ENCODE data around the gene GSTA4.
"Not testable (repeated sequence)": the region's sequence is repeated elsewhere in the genome, so short reads cannot be mapped to it uniquely, and the experiment has no call there.

GSTA4 gene

GRCh38 chr6:52975580-52975979 is 19.5 kb downstream of the GSTA4 start:
- DNase-seq (ENCODE audit: low read depth, low spot score) = no peak

DNA sequence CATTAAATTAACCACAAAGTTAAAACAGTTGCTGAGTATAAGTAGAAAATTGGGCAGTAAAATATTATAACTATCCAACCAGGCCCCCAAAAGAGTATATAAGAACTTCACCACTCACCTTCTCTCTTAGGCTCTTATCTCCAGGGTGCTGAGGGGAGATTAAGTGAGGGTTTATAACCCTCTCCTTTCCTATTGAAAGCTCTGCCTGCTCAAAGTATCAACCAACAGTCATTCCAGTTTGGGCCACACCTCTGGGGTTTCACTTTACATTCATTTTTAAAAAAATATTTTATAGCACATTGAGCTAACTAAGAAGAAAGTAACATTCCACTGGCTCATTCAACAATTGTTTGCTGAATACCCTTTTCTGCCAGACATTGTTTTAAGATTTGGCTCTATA is 22.1 kb downstream of the GSTA4 start:
- DNase-seq (ENCODE audit: low read depth, low spot score) = no peak

DNA sequence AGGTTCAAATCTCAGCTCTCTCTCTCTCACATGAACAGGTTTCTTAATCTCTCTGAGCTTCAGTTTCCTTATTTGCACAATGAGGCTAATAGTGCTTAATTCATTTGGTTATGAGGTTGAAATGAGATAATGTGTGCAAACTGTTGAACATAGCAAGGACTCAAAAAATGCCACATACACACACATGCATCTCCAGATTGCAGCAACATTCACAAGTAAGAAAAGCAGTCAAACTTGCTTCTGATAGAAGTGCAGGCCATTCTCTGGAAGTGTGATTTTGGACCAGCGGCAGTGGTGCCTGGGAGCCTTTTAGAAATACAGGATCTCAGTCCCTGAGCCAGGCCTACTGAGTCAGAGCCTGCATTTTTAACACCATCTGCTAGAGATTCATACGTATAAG is 25.7 kb downstream of the GSTA4 start:
- no peak for DNase-seq (ENCODE audit: low read depth, low spot score)

GRCh38 chr6:52966101-52966500 is 29.0 kb downstream of the GSTA4 start:
- no peak for DNase-seq (ENCODE audit: low read depth, low spot score)

- DNase-seq (ENCODE audit: low read depth, low spot score) = no peak
Observed at GRCh38 chr6:52965380-52965779, 29.7 kb downstream of the GSTA4 start.

GRCh38 chr6:52964318-52964717 is 30.8 kb downstream of the GSTA4 start:
- DNase-seq (ENCODE audit: low read depth, low spot score) = no peak

DNA sequence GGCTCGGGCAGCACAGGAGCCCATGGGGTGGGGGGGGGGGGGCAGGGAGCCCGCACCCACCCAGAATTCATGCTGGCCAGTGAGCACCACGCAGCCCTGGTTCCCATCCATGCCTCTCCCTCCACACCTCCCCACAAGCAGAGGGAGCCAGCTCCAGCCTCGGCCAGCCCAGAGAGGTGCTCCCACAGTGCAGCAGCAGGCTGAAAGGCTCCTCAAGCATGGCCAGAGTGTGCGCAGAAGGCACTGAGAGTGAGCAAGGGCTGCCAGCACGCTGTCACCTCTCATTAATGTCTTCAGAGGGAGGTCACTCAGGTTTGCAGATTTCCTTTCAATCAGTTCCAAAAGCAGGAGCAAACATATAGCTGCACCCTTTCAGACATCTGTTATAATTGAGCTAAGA is 32.4 kb downstream of the GSTA4 start:
- DNase-seq (ENCODE audit: low read depth, low spot score) = no peak

- peak; percentile 70 for DNase-seq (ENCODE audit: low read depth, low spot score)
Observed at GRCh38 chr6:52961022-52961421, 34.1 kb downstream of the GSTA4 start.

DNA sequence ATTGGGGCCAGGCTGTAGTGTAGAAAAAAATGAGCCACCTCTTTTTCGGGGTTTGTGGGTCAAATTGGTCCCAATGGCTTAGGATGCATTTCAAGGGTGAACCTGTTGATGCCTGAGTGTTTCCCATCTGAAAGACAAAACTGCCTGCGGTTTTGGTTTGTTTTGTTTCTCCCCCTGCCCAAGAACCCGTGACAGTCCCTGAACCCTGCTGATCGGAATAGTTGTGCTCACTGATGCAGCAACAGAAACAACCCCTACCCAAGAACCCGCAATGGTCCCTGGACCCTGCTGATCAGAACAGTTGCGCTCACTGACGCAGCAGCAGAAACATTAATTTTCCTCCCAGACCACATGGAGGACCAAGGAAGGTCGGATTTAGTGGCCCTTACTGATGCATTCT is 34.9 kb downstream of the GSTA4 start:
- DNase-seq (ENCODE audit: low read depth, low spot score) = not testable (repeated sequence)

DNA sequence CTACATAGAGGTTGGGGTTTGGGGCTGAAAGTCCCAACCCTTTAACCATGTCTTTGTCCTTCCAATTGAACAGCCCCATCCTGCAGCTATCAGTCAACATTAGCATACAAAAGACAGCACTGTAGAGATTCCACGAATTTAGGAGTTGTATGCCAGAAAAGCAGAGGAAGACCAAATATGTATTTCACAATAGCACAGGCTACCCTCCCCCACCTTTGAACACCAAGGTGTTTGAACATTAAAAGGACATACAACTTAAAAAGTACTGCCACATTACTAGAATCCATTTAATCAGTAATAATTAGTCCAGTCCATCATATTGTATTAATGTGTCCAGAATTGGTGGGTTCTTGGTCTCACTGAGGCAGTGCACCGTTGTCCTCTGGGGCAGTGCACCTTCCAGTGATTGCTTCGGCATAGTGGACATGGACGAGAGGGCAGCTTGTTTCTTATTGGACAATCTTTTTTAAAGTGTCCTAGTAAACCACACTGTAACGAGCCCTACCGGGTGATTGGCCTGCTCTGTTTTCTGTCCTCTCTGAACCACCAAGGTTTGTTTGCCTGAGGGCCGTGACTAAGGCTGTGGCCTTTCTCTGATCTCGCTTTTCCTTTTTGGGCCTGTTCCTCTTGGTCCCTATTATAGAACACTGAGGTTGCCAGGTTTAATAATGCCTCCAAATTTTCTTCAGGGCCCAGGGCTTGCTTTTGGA is 36.4 kb downstream of the GSTA4 start:
- peak; percentile 46 for DNase-seq (ENCODE audit: low read depth, low spot score)

DNA sequence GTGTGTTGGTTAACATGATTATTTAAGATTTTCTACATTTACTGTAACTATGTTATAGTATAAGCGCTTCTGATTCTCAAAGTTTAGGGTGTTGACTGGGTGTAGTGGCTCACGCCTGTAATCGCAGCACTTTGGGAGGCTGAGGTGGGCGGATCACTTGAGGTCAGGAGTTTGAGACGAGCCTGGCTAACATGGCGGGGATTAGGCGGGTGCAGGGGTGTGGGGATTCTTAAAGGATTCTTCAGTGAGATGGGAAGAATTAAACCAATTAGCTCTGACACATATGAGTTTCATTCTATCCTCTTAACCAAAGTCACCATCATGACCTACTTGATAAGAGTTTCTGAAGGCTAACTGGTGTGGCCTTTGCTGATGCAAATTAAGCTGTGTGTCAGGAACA is 39.2 kb downstream of the GSTA4 start:
- no peak for DNase-seq (ENCODE audit: low read depth, low spot score)

DNA sequence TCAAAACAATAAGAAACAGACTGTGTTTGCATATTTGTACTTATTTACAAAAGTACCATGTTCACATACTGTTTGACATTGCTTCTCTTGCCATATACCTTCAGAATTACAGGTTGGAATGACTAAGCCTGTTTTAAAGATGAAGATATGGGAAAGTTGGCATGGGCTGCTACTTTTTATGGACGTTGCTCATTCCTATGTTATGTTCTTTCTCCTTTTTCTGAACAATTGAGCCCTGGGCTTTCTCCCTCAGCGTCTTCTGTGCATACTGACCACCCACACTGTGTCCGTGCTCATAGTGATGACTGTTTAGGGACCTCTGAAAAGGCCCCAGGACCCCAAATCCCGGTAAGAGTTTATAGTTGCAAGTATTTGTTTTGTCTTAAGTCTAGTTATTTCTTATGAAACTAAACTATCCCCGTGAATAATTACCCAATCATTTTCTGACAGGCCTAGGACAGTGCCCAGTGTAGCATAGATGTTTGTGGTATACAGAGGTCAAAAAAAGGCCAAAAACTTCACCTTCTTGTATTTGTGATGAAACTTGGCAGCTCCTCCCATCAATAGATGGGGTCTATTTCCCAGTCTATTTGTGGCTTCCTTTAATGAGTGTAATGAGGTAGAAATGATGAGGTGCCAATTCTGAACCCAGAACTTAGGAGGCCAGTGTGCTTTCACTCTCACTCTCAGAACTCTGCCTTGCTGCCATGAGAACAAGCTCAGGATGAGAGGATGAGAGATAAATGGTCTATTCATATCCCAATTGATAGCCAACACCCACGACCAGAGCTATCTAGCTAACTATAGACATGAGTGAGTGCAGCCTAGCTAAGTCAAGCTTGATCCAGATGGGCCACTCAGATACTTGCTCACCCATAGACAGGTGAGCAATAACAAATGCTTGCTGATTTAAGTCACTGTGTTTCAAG is 40.9 kb downstream of the GSTA4 start:
- DNase-seq (ENCODE audit: low read depth, low spot score) = no peak

DNA sequence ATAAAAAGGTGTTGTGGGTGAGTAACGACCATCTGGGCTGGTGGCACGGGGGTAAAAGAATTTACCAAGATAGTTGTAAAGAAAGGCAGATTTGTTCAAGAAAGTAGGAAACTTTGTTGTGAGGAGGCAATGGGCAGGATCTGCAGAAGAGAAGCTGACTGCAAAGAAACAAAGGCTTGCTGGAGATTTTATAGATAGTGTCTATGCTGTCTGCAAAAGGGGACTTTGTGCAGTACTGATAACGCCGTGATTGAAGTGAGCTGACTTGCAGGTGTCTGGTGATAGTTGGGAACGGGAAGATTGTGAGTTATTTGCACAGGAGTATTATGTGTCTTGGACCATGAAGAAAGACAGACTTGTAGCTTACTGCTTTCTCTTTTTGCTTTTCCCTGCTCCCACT is 48.8 kb downstream of the GSTA4 start:
- no peak for DNase-seq (ENCODE audit: low read depth, low spot score)

GRCh38 chr6:52942821-52943220 is 52.3 kb downstream of the GSTA4 start:
- DNase-seq (ENCODE audit: low read depth, low spot score) = not testable (repeated sequence)

DNA sequence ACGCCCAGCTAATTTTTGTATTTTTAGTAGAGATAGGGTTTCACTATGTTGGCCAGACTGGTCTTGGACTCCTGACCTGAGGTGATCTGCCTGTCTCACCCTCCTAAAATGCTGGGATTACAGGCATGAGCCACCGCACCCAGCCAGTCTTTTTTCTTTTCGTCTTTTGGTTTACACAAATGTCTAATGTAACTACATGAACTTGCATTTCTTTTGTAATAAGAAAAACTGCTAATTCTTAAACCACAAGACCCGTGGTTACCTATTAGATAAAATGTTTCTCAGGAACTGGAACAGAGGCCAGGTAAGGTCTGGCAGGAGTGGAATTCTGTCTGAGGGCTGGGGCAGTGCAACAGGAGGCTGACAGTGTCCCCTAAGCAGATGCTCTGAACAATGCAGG is 52.9 kb downstream of the GSTA4 start:
- no peak for DNase-seq (ENCODE audit: low read depth, low spot score)

DNA sequence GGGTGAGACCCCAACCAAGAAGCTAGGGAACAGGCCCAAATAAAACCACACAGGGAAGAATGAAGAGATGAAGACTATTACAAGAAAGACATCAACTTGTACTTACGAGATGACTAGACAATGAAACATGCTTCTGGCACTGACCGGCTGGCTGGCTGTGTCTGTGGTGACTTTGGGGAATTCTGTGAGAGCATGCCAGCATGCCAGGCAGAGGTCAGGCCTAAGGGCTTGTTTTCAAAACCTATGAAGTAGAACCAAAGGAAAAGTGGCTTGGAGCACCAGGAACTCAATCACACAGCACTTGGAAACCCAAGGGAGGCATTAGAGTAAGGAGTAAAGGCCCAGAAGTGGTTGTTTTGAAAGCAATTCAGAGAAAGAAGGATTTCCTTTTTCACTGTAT is 57.2 kb downstream of the GSTA4 start:
- no peak for DNase-seq (ENCODE audit: low read depth, low spot score)

GRCh38 chr6:52933778-52934177 is 61.3 kb downstream of the GSTA4 start:
- DNase-seq (ENCODE audit: low read depth, low spot score) = no peak

DNA sequence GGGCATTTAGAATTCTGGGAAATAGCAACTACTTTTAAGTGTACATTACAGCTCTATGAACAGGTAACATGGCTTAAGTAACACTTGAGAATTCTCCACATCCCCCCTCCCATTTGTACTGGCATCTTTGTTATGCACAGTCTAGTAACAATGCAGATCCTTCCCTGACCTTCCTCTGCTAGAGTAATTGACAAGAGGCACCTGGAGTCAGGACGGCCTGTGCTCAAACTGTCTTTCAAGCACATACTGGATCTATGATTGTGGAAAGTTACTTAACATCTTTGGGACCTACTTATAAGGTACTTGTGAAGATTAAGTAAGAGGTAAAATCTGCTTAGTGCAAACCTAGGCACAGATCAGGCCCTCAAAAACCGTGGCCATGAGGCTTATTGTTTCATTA is 63.7 kb downstream of the GSTA4 start:
- no peak for DNase-seq (ENCODE audit: low read depth, low spot score)

DNA sequence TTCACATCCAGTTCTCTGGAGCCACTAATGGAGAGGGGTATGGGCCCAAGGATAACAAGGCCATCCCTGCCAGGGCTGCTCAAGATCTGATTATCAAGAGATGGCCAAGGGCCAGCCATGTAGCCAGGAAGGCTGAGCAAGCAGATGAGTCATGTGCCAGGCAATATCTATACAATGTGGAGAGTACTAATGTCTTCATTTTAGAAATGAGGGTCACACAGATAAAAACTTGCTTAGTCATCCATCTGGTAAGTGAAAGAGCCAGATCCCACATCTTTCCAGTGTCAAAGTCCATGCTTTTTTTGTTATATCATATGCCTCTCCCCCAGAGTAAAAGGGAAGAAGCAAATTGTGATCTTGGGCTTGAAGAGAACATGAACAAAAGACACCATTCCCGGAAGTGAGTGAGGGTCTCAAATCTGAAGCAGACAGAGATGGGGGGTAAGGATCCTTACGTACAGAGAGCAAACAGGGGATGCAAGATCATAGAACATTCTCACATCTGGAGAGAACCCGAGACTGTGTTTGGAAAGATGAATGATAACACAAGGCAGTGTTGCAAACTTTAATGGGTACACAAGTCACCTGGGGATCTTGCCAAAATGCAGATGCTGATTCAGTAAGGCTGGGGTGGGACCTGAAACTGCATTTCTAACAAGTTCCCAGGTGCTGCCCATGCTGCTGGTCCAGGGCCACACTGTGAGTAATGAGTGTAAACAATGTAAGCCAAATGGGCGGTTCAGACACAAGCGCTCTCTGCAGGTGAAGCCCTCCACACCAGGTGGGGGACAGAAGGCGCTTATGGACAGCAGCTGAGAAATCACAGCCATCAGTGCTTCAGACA is 65.5 kb downstream of the GSTA4 start:
- no peak for DNase-seq (ENCODE audit: low read depth, low spot score)

Data from ELF-1 (cell line).